Glutamatergic neuron (in vitro differentiated cells): Measurements from ENCODE around the gene BTRC. TPM values are rescaled to one million over a fixed set of nuclear protein-coding genes. Genes with fewer than 3 reads are reported as not detected.
A peak's percentile ranks its signal among the peaks of the same experiment; 100 is the strongest.

ENCODE experiments used
- DNase-seq: peaks from one replicate; pipeline ENCODE4 v3.0.0; 2022
- H3K27ac Mint-ChIP-seq: one replicate; pipeline ENCODE4 v1.8.0; 2020; ENCODE audit warnings: mild to moderate bottlenecking, mixed read lengths, inconsistent platforms; ENCODE audit not compliant: unreplicated experiment
- H3K27me3 Mint-ChIP-seq: one replicate; pipeline ENCODE4 v1.8.0; 2020; ENCODE audit warnings: mild to moderate bottlenecking, moderate library complexity, mixed read lengths, inconsistent platforms; ENCODE audit not compliant: unreplicated experiment
- H3K36me3 Mint-ChIP-seq: one replicate; pipeline ENCODE4 v1.8.0; 2020; ENCODE audit warnings: mild to moderate bottlenecking, mixed read lengths, inconsistent platforms; ENCODE audit not compliant: unreplicated experiment
- H3K4me1 Mint-ChIP-seq: one replicate; pipeline ENCODE4 v1.8.0; 2020; ENCODE audit warnings: mild to moderate bottlenecking, low read depth, mixed read lengths, inconsistent platforms; ENCODE audit not compliant: unreplicated experiment
- H3K4me3 Mint-ChIP-seq: one replicate; pipeline ENCODE4 v1.8.0; 2020; ENCODE audit warnings: mild to moderate bottlenecking, mixed read lengths, inconsistent platforms; ENCODE audit not compliant: unreplicated experiment
- H3K9me3 Mint-ChIP-seq: one replicate; pipeline ENCODE4 v1.8.0; 2020; ENCODE audit warnings: mild to moderate bottlenecking, moderate library complexity, mixed read lengths, inconsistent platforms; ENCODE audit not compliant: unreplicated experiment
- total RNA-seq: library from RNA; stranded (reverse); fragmentation: NEBNext Ultra II Directional; extraction: Animal tissue kit (Norgen Biotek cat#: 25700); gene quantifications from one replicate; pipeline ENCODE4 v1.2.1, GENCODE V29; 2021; ENCODE audit not compliant: unreplicated experiment
- TF ChIP-seq, protein P1 (sequence below): fragments of 200-600 bp; sonication (generic); IDR thresholded peaks from one replicate; pipeline ENCODE4 v1.5.0; 2021; ENCODE audit not compliant: partially characterized antibody, unreplicated experiment

The BTRC gene
- total RNA-seq, 1 donor from 2014 or later = 28.9 TPM

DNA sequence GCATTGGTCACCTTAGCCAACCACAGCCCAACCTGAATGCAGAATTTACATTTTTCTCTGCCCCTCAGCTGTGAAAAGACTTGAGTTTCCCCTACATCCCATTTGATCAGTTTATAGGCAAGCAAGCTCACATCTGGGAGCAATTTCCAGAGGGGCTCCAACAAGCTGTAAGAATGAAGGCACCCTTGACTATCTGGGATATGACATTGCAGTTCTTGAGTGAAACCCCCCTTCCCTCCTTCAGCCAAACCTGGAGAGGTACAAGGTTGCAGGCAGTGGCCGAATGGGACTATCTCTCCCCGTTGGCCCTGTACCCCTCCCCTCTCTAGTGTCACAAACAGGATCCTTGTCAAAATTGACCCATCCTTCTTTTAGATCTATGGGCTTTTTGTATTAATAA lies 203.6 kb downstream of the BTRC start:
- no peak for DNase-seq
- H3K4me3 Mint-ChIP-seq = no peak overlapping the region
- peaks cover 4% of the 10 kb centered on the region for H3K4me1 Mint-ChIP-seq
- H3K9me3 Mint-ChIP-seq = peaks cover 6% of the 10 kb centered on the region
- peaks cover 7% of the 10 kb centered on the region for H3K27me3 Mint-ChIP-seq
- no peak overlapping the region for H3K27ac Mint-ChIP-seq
- TF ChIP-seq, protein P1, sequence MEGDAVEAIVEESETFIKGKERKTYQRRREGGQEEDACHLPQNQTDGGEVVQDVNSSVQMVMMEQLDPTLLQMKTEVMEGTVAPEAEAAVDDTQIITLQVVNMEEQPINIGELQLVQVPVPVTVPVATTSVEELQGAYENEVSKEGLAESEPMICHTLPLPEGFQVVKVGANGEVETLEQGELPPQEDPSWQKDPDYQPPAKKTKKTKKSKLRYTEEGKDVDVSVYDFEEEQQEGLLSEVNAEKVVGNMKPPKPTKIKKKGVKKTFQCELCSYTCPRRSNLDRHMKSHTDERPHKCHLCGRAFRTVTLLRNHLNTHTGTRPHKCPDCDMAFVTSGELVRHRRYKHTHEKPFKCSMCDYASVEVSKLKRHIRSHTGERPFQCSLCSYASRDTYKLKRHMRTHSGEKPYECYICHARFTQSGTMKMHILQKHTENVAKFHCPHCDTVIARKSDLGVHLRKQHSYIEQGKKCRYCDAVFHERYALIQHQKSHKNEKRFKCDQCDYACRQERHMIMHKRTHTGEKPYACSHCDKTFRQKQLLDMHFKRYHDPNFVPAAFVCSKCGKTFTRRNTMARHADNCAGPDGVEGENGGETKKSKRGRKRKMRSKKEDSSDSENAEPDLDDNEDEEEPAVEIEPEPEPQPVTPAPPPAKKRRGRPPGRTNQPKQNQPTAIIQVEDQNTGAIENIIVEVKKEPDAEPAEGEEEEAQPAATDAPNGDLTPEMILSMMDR = no peak
- peaks cover 4% of the 10 kb centered on the region for H3K36me3 Mint-ChIP-seq

DNA sequence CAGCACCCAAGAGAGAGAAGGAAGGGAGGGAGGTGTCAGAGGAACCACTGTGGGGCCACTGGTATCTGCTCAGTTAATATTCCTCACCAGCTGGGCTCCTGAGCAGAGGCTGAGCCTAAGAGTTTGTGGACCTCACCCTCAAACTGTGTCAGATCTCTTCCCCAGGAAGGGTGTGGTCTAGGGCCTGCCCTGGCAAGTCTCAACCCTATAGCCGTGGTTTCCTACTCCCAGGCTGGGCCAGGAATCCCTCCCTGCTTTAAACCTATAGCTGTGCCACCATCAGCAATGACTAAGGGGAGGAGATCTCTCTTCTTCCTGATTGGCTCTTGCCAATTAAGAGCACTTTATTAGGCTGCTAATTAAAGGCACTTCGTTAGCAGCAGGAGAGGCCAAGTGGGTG lies 204.2 kb downstream of the BTRC start:
- peaks cover 6% of the 10 kb centered on the region for H3K9me3 Mint-ChIP-seq
- H3K4me1 Mint-ChIP-seq = peaks cover 4% of the 10 kb centered on the region
- peaks cover 4% of the 10 kb centered on the region for H3K36me3 Mint-ChIP-seq
- H3K27ac Mint-ChIP-seq = no peak overlapping the region
- H3K4me3 Mint-ChIP-seq = no peak overlapping the region
- TF ChIP-seq, protein P1 = no peak
- H3K27me3 Mint-ChIP-seq = peaks cover 7% of the 10 kb centered on the region
- DNase-seq = no peak

DNA sequence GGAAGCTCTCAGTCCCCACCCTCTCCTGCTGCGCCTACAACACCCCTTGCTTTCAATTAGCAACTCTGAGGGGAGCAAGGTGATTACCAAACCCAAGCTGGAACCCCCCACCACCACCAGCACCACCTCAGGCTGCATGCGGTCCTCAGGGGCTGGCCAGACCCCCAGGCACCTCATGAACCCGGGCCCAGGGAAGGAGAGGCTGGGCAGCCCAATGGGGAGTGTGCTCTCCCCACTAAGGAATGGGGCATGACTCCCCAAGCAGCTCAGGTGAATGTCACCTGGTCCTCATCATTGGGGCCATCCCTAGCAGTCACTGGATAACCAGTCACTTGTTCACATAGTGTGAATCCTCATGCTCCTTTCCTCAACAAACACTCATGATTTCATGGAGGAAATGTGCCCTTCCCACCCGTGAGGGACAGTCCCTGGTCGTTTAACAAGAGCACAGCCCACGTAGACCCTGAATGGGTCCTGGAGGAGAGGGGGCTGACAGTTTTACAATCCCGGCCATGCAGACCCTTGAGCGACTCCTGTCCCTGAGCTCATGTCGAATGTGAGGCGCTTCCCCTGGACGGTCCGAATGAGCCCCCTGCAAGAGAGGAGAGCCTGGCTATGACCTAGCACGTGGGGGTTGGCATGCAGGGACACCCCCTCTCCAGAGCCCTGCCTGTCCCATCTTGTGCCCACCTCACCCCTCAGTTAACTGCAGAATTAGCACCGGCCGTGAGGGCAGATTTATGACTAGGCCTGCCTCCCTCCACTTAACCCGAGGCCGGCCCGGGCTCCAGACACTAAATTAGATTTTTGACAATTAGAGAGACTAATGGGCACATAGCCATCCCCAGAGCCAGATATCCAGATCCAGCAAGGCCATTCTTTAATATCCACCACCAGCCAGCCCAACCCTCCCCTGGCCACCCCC lies 205.0 kb downstream of the BTRC start:
- Mint-ChIP-seq H3K4me3 (no peak overlapping the region), H3K27me3 (peaks cover 9% of the 10 kb centered on the region), H3K4me1 (peaks cover 4% of the 10 kb centered on the region), H3K27ac (no peak overlapping the region), H3K9me3 (peaks cover 9% of the 10 kb centered on the region), H3K36me3 (peaks cover 4% of the 10 kb centered on the region)
- no peak for DNase-seq
- TF ChIP-seq, protein P1 = no peak

DNA sequence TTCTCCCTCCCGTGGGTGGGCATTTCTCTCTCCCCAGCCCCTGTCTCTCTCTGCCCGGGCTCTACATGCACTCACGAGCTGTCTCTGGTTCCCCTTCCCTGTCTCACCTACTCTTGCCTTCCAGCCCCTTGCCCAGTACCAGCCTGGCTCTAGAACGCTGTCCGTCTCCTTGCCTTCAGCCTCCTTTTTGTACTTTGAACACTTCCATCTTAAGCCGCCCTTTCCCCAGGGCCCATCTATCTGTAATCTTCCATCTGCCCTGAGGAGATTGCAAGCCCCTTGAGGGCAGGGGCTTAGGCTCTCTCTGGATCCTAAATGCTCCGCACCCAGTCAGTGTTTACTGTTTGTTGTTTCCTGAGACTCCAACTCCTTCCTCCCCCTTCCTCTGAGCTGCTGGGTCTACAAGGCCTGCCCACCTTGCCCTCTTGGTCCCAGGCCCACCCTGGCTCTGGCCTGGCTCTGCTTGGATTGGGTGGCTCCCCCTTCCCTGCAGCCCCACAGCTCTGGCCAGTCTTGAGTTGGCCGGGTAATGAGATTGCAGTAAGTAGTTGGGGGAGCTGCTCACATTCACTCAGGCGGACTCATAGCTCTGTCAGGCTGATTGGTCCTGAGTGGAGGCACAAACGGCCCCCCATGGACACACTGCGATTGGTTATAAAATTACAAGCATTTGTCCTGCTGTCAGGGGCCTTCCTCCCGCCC lies 205.8 kb downstream of the BTRC start:
- peak overlapping the region; percentile 38 for H3K4me3 Mint-ChIP-seq
- DNase-seq = no peak
- H3K27ac Mint-ChIP-seq = no peak overlapping the region
- peaks cover 4% of the 10 kb centered on the region for H3K4me1 Mint-ChIP-seq
- peaks cover 4% of the 10 kb centered on the region for H3K36me3 Mint-ChIP-seq
- TF ChIP-seq, protein P1 = no peak
- H3K27me3 Mint-ChIP-seq = peaks cover 9% of the 10 kb centered on the region
- H3K9me3 Mint-ChIP-seq = peaks cover 9% of the 10 kb centered on the region
